ENCODE measurements around the gene NIPBL.
A peak's percentile ranks its signal among the peaks of the same experiment; 100 is the strongest.

Gene NIPBL

DNA sequence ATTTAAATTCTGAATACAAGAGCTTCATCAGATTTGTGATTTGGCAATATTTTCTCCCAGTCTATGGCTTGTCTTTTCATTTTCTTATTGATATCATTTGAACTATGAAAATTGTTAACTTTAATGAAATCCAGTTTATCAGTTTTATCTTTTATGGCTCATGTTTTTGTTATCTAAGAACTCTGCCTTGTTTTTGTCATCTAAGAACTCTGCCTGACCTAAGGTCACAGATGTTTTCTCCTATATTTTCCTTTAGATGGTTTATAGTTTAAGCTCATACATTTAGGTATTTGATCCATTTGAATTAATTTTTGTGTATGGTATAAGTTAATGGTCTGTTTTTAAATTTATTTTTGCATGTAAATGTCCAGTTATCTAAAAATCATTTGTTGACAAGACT is 52.9 kb downstream of the NIPBL start:
- Histone ChIP-seq H3K9me3 (ENCODE audit: severe bottlenecking) (no peaks in the 10 kb centered on the region), H3K4me1 (ENCODE audit: insufficient read depth, poor library complexity, severe bottlenecking) (peaks cover 35% of the 10 kb centered on the region), H3K27me3 (ENCODE audit: insufficient read depth, poor library complexity, severe bottlenecking) (no peaks in the 10 kb centered on the region), H3K4me3 (ENCODE audit: severe bottlenecking) (no peak overlapping the region), H3K36me3 (ENCODE audit: low read depth) (0 out of 2 replicates have a peak, but pooled peaks cover 3% of the 10 kb centered on the region), H3K27ac (ENCODE audit: poor library complexity, severe bottlenecking) (peak overlapping the region; percentile 12)
- DNase-seq (ENCODE audit: low spot score) (no peak), ATAC-seq (ENCODE audit: low read depth) (no peak)
- TF ChIP-seq, protein P1, sequence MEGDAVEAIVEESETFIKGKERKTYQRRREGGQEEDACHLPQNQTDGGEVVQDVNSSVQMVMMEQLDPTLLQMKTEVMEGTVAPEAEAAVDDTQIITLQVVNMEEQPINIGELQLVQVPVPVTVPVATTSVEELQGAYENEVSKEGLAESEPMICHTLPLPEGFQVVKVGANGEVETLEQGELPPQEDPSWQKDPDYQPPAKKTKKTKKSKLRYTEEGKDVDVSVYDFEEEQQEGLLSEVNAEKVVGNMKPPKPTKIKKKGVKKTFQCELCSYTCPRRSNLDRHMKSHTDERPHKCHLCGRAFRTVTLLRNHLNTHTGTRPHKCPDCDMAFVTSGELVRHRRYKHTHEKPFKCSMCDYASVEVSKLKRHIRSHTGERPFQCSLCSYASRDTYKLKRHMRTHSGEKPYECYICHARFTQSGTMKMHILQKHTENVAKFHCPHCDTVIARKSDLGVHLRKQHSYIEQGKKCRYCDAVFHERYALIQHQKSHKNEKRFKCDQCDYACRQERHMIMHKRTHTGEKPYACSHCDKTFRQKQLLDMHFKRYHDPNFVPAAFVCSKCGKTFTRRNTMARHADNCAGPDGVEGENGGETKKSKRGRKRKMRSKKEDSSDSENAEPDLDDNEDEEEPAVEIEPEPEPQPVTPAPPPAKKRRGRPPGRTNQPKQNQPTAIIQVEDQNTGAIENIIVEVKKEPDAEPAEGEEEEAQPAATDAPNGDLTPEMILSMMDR (IDR thresholded peaks at IDR 0.05; ENCODE audit: poor library complexity, severe bottlenecking), result no peak

GRCh38 chr5:36932056-36932455 is 55.5 kb downstream of the NIPBL start:
- DNase-seq (ENCODE audit: low spot score) (no peak), ATAC-seq (ENCODE audit: low read depth) (no peak)
- Histone ChIP-seq H3K9me3 (ENCODE audit: severe bottlenecking) (no peaks in the 10 kb centered on the region), H3K36me3 (ENCODE audit: low read depth) (0 out of 2 replicates have a peak, but pooled peaks cover 6% of the 10 kb centered on the region), H3K27ac (ENCODE audit: poor library complexity, severe bottlenecking) (no peak overlapping the region), H3K4me1 (ENCODE audit: insufficient read depth, poor library complexity, severe bottlenecking) (peaks cover 35% of the 10 kb centered on the region), H3K27me3 (ENCODE audit: insufficient read depth, poor library complexity, severe bottlenecking) (no peaks in the 10 kb centered on the region), H3K4me3 (ENCODE audit: severe bottlenecking) (no peak overlapping the region)
- TF ChIP-seq, protein P1 (IDR thresholded peaks at IDR 0.05; ENCODE audit: poor library complexity, severe bottlenecking), result no peak

- TF ChIP-seq, protein P1 (IDR thresholded peaks at IDR 0.05; ENCODE audit: poor library complexity, severe bottlenecking), result no peak
- 0 out of 2 replicates have a peak, but pooled peaks cover 7% of the 10 kb centered on the region for H3K36me3 ChIP-seq (ENCODE audit: low read depth)
- no peak for ATAC-seq (ENCODE audit: low read depth)
- no peaks in the 10 kb centered on the region for H3K9me3 ChIP-seq (ENCODE audit: severe bottlenecking)
- H3K27me3 ChIP-seq (ENCODE audit: insufficient read depth, poor library complexity, severe bottlenecking), result no peaks in the 10 kb centered on the region
- no peak for DNase-seq (ENCODE audit: low spot score)
- no peak overlapping the region for H3K27ac ChIP-seq (ENCODE audit: poor library complexity, severe bottlenecking)
- peaks cover 32% of the 10 kb centered on the region for H3K4me1 ChIP-seq (ENCODE audit: insufficient read depth, poor library complexity, severe bottlenecking)
- H3K4me3 ChIP-seq (ENCODE audit: severe bottlenecking), result no peak overlapping the region
These were observed 56.1 kb downstream of the NIPBL start for GRCh38 chr5:36932699-36933098.

DNA sequence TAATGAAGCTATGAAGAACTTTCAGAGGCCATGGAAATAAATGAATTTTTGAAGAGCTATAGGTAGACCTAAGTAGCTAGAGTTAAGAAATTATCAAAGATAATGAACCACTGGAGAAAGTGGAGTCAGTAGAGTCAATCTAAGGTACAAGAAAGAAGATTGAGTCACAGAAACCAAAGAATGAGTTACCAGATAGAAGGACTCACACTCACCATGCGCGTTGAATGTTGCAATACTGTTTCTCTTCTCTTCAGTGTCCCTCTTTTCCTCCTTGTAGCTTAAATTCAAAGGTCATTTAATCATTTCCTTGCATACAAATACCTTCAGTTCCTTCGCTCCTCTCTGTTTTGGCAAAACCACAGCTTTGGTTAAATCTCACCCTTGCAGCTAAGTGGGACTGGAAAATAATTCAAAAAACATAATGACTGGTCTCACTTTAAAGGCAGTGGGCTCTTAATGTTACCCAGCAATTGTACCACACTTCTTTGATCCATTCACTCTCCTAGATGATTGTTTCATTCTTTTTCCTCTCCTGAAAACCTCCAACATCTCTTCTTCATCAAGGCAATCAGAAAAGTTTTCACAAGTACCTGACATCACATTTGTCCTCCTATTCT is 58.3 kb downstream of the NIPBL start:
- no peaks in the 10 kb centered on the region for H3K27me3 ChIP-seq (ENCODE audit: insufficient read depth, poor library complexity, severe bottlenecking)
- ATAC-seq (ENCODE audit: low read depth), result no peak
- DNase-seq (ENCODE audit: low spot score), result no peak
- H3K9me3 ChIP-seq (ENCODE audit: severe bottlenecking), result no peaks in the 10 kb centered on the region
- no peak overlapping the region for H3K4me3 ChIP-seq (ENCODE audit: severe bottlenecking)
- no peak overlapping the region for H3K27ac ChIP-seq (ENCODE audit: poor library complexity, severe bottlenecking)
- TF ChIP-seq, protein P1 (IDR thresholded peaks at IDR 0.05; ENCODE audit: poor library complexity, severe bottlenecking), result no peak
- H3K4me1 ChIP-seq (ENCODE audit: insufficient read depth, poor library complexity, severe bottlenecking), result peaks cover 18% of the 10 kb centered on the region
- 0 out of 2 replicates have a peak, but pooled peaks cover 4% of the 10 kb centered on the region for H3K36me3 ChIP-seq (ENCODE audit: low read depth)

DNA sequence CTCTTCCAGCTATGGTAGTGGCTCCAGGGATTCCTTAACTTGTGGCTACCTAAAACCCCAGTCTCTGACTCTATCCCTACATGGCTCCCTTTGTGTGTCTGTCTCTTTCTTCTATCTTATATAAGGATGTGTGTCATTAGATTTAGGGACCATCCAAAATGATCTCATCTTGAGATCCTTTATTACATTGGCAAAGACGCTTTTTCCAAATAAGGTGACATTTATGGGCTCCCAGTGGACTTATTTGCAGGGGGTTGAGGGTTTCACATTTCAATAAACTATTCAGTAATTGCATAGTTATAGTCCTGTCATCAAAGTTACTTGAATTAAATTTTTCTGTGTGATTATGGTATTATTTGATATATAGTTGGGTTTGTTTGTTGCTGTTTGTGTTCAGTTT is 59.2 kb downstream of the NIPBL start:
- no peak overlapping the region for H3K27ac ChIP-seq (ENCODE audit: poor library complexity, severe bottlenecking)
- H3K4me1 ChIP-seq (ENCODE audit: insufficient read depth, poor library complexity, severe bottlenecking), result peaks cover 17% of the 10 kb centered on the region
- H3K27me3 ChIP-seq (ENCODE audit: insufficient read depth, poor library complexity, severe bottlenecking), result no peaks in the 10 kb centered on the region
- 0 out of 2 replicates have a peak, but pooled peaks cover 4% of the 10 kb centered on the region for H3K36me3 ChIP-seq (ENCODE audit: low read depth)
- TF ChIP-seq, protein P1 (IDR thresholded peaks at IDR 0.05; ENCODE audit: poor library complexity, severe bottlenecking), result no peak
- no peak overlapping the region for H3K4me3 ChIP-seq (ENCODE audit: severe bottlenecking)
- DNase-seq (ENCODE audit: low spot score) (no peak), ATAC-seq (ENCODE audit: low read depth) (no peak)
- H3K9me3 ChIP-seq (ENCODE audit: severe bottlenecking), result no peaks in the 10 kb centered on the region
